Tibial nerve (tissue), 4 donors: ENCODE measurements around the gene CDH13.

Experiments used
- CTCF ChIP-seq, 5 experiments: fragments of 200-600 bp in 3 of 5; fragments of 450-650 bp in 2 of 5; sonication (generic) in 3 of 5; IDR thresholded peaks; one replicate each; pipeline ENCODE4 v1.5.1; 2016 to 2019; ENCODE audit warnings: antibody characterized with exemption in 5 of 5, mild to moderate bottlenecking in 3 of 5, moderate library complexity in 2 of 5
- EP300 ChIP-seq, 2 donors: sonication (generic); formaldehyde crosslinking; IDR thresholded peaks; one replicate each; pipeline ENCODE4 v1.6.1; 2017; ENCODE audit warnings: antibody characterized with exemption in 2 of 2, mild to moderate bottlenecking in 1 of 2

DNA sequence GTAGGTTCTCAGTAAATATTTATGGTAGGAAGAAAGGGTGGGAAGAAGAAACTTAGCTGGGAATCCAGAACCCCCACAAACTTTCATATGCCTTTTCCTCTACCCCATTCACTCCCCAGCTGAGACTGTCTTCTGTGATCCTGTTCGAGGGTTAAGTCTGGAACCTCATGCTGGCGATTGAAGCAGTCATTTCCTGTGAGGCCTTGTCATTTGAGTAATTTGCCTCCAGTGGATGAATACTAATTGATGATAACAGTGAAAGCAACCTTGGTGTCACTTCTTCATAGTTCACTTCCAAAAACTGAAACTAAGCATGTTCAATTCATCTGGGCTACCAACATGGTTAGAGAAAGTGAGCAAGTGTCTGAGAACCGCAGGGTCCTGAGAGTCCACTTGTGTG is 401.2 kb downstream of the CDH13 start:
- TF ChIP-seq CTCF (IDR thresholded peaks at IDR 0.05) (no peak), EP300 (IDR thresholded peaks at IDR 0.05) (no peak)
